Gastroesophageal sphincter (tissue), 4 donors: ENCODE results near the gene LRBA. TPM values are rescaled to one million over a fixed set of nuclear protein-coding genes. Genes with fewer than 3 reads are reported as not detected.

ENCODE experiments used
- ATAC-seq: fragments of 150-250 bp; one replicate; pipeline ENCODE4 v1.9.1; 2016; ENCODE audit warnings: mild to moderate bottlenecking, moderate library complexity
- H3K27ac ChIP-seq, 4 donors: fragments of 200-600 bp; sonication (generic) in 3 of 4; 1 replicate in 3 of 4; 2 replicates in 1 of 4; pipeline ENCODE4 v1.5.1; 2016 to 2019
- H3K27me3 ChIP-seq: fragments of 200-600 bp; sonication (generic); one replicate; pipeline ENCODE4 v1.5.1; 2019
- H3K36me3 ChIP-seq, 2 donors: fragments of 200-600 bp; sonication (generic); one replicate each; pipeline ENCODE4 v1.5.1; 2019; ENCODE audit warnings: control low read depth in 1 of 2
- H3K4me1 ChIP-seq, 3 donors: fragments of 200-600 bp; sonication (generic); 1 replicate in 2 of 3; 2 replicates in 1 of 3; pipeline ENCODE4 v1.5.1; 2016 to 2019; ENCODE audit warnings: control low read depth in 2 of 3
- H3K4me3 ChIP-seq, 2 donors: fragments of 200-600 bp; sonication (generic); one replicate each; pipeline ENCODE4 v1.5.1; 2019; ENCODE audit warnings: mild to moderate bottlenecking in 1 of 2, moderate library complexity in 1 of 2
- H3K9me3 ChIP-seq, 3 donors: fragments of 200-600 bp; sonication (generic); one replicate each; pipeline ENCODE4 v1.5.1; 2017 to 2019; ENCODE audit warnings: control low read depth in 2 of 3
- CTCF ChIP-seq, 4 experiments: fragments of 200-600 bp in 2 of 4; fragments of 450-650 bp in 2 of 4; sonication (generic) in 1 of 4; IDR thresholded peaks; one replicate each; pipeline ENCODE4 v1.5.1; 2017 to 2019; ENCODE audit warnings: antibody characterized with exemption in 4 of 4, mild to moderate bottlenecking in 2 of 4, moderate library complexity in 2 of 4
- EP300 ChIP-seq: sonication (generic); formaldehyde crosslinking; IDR thresholded peaks from one replicate; pipeline ENCODE4 v1.6.1; 2017; ENCODE audit warnings: antibody characterized with exemption, mild to moderate bottlenecking
- POLR2A ChIP-seq, 2 donors: fragments of 450-650 bp; IDR thresholded peaks; one replicate each; pipeline ENCODE4 v1.6.1; 2017; ENCODE audit warnings: antibody characterized with exemption in 2 of 2, mild to moderate bottlenecking in 2 of 2, moderate library complexity in 1 of 2
- POLR2AphosphoS5 ChIP-seq: sonication (generic); formaldehyde crosslinking; IDR thresholded peaks from one replicate; pipeline ENCODE4 v1.6.1; 2017; ENCODE audit warnings: antibody characterized with exemption
- WGBS, 2 donors: methylation state at CpG; one replicate each; pipeline ENCODE4 v1.1.5; 2018; ENCODE audit warnings: low coverage in 1 of 2; 5-methylcytosine and 5-hydroxymethylcytosine counted together
- total RNA-seq, 4 donors: library from RNA; depleted of rRNA; stranded (reverse); fragments of >200 nt; gene quantifications; one replicate each; pipeline ENCODE4 v1.1.0, GENCODE V29; 2016

Gene LRBA
- total RNA-seq, 4 donors from 2014 or later = 18.4 to 35.0 (median 23.2) TPM

- Histone ChIP-seq H3K4me3 (no peak overlapping the region), H3K36me3 (no peaks in the 10 kb centered on the region), H3K27me3 (no peaks in the 10 kb centered on the region), H3K27ac (no peak overlapping the region), H3K9me3 (no peaks in the 10 kb centered on the region), H3K4me1 (no peaks in the 10 kb centered on the region)
- TF ChIP-seq POLR2AphosphoS5 (no peak), CTCF (IDR thresholded peaks at IDR 0.05) (no peak), POLR2A (IDR thresholded peaks at IDR 0.05) (no peak), EP300 (no peak)
- 97 to 100% methylated on average over 3 of the region's 3 CpGs for WGBS, 2 donors
- no peak for ATAC-seq
These were observed 659.1 kb downstream of the LRBA start for GRCh38 chr4:150355858-150356455.

GRCh38 chr4:150355418-150355817 lies 659.7 kb downstream of the LRBA start:
- Histone ChIP-seq H3K36me3 (no peaks in the 10 kb centered on the region), H3K27ac (no peak overlapping the region), H3K27me3 (no peaks in the 10 kb centered on the region), H3K9me3 (no peaks in the 10 kb centered on the region), H3K4me3 (no peak overlapping the region), H3K4me1 (no peaks in the 10 kb centered on the region)
- WGBS, 2 donors = 97 to 100% methylated on average over 1 of the region's 1 CpG
- TF ChIP-seq EP300 (no peak), CTCF (IDR thresholded peaks at IDR 0.05) (no peak), POLR2AphosphoS5 (no peak), POLR2A (IDR thresholded peaks at IDR 0.05) (no peak)
- no peak for ATAC-seq

- no peaks in the 10 kb centered on the region for H3K4me1 ChIP-seq
- H3K9me3 ChIP-seq = no peaks in the 10 kb centered on the region
- no peaks in the 10 kb centered on the region for H3K27me3 ChIP-seq
- no peak for ATAC-seq
- no peak overlapping the region for H3K4me3 ChIP-seq
- WGBS, 2 donors = 89% methylated on average over 4 of the region's 4 CpGs
- no peak for TF ChIP-seq POLR2AphosphoS5
- TF ChIP-seq POLR2A (IDR thresholded peaks at IDR 0.05) = no peak
- TF ChIP-seq CTCF (IDR thresholded peaks at IDR 0.05) = no peak
- no peak overlapping the region for H3K27ac ChIP-seq
- no peaks in the 10 kb centered on the region for H3K36me3 ChIP-seq
These were observed 660.8 kb downstream of the LRBA start for GRCh38 chr4:150354214-150354796.

GRCh38 chr4:150348079-150348478 lies 667.0 kb downstream of the LRBA start:
- H3K27ac ChIP-seq = no peak overlapping the region
- H3K36me3 ChIP-seq = peaks cover 0 to 7% of the 10 kb centered on the region in 2 donors
- no peaks in the 10 kb centered on the region for H3K27me3 ChIP-seq
- WGBS, 2 donors = 80% methylated on average over 2 of the region's 2 CpGs
- no peak overlapping the region for H3K4me3 ChIP-seq
- no peaks in the 10 kb centered on the region for H3K4me1 ChIP-seq
- ATAC-seq = no peak
- no peak for TF ChIP-seq EP300
- no peaks in the 10 kb centered on the region for H3K9me3 ChIP-seq

- Histone ChIP-seq H3K4me3 (no peak overlapping the region), H3K9me3 (no peaks in the 10 kb centered on the region), H3K27me3 (no peaks in the 10 kb centered on the region), H3K27ac (no peak overlapping the region), H3K4me1 (no peaks in the 10 kb centered on the region), H3K36me3 (peaks cover 0 to 7% of the 10 kb centered on the region in 2 donors)
- TF ChIP-seq POLR2A (IDR thresholded peaks at IDR 0.05) (no peak), CTCF (IDR thresholded peaks at IDR 0.05) (no peak), EP300 (no peak), POLR2AphosphoS5 (no peak)
- ATAC-seq = no peak
- 88 to 90% methylated on average over 3 of the region's 3 CpGs for WGBS, 2 donors
These were observed 669.8 kb downstream of the LRBA start for GRCh38 chr4:150345207-150345744.
